GM21786 (cell line): Measurements from ENCODE around the gene ESPNL.
A peak's percentile ranks its signal among the peaks of the same experiment; 100 is the strongest.
"Not testable (repeated sequence)": the region's sequence is repeated elsewhere in the genome, so short reads cannot be mapped to it uniquely, and the experiment has no call there.

ENCODE experiments used
- ATAC-seq: cut with Tn5 transposase; IDR thresholded peaks from one replicate; pipeline ENCODE4 v1.9.1; 2021; ENCODE audit not compliant: unreplicated experiment

ESPNL gene

DNA sequence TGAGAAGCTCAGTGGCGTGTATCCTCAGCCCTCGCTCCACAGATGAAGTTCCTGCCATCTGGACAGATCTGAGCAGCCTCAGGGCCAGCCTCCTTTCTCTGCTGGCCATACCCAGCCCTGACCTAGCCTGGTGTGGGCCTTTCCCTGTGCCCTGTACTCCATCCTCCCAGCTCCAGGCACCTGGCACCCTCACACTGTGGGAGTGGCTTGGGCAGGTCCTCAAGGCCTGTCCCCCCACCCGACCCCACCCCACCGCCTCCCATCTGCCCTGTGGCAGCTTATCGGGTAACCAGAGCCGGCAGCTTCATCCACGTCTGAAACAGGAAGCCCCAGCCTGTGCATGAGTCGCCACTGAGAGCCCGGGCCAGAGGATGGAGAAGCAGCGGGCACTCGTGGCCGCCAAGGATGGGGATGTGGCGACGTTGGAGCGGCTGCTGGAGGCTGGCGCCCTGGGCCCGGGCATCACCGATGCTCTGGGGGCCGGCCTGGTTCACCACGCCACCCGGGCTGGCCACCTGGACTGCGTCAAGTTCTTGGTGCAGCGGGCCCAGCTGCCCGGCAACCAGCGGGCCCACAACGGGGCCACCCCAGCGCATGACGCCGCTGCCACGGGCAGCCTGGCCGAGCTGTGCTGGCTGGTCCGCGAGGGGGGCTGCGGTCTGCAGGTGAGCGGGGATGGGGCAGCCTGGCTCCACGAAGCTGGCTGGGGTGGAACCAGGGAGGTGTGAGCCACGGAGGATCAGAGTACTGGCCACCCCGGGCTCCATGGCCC is at the start of gene ESPNL:
Gene ESPNL, plus strand, starts transcription at position 292 of the 772 bp plus-strand sequence. Its CDS starts 80 bp downstream, at position 372.
- ATAC-seq, result no peak

- no peak for ATAC-seq
Observed at GRCh38 chr2:238053191-238053776, 46.9 kb upstream of the ESPNL start.

DNA sequence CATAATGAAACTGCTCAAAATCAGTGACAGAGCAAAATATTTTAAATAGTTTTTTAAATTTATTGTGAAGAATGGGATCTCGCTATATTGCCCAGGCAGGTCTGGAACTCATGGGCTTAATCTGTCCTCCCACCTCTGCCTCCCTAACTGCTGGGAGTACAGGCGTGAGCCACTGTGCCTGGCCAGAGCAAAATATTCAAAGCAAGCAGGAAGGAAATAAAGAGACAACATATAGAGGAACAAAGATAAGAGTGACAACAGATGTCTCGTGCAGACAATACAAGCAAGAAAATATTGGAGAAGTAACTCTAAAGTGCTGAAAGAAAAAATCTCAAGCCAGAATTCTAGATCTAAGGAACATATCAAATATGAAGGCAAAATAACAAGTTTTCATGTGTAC is 44.3 kb upstream of the ESPNL start:
- no peak for ATAC-seq

GRCh38 chr2:238057696-238058575 is 42.2 kb upstream of the ESPNL start:
- not testable (repeated sequence) for ATAC-seq

DNA sequence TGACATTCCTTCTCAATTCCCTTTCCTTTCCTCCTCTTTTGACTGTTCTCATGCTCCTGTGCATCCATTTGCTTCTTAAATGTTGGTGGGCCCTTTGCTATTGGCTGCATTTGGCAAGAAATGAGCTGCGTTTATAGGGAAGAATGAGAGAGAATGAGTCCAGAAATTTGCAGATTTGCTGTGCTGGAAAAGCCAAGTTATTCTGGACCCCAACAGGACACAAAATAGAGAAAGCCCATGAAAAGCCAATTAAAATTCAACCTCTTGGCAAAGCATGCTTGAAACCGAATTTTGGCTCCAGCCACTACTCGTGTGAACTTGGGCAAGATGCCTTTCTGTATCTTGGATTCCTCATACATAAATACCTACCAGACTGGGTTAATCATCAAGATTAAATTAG is 40.6 kb upstream of the ESPNL start:
- ATAC-seq, result no peak

- no peak for ATAC-seq
Observed at GRCh38 chr2:238060096-238060541, 40.0 kb upstream of the ESPNL start.

DNA sequence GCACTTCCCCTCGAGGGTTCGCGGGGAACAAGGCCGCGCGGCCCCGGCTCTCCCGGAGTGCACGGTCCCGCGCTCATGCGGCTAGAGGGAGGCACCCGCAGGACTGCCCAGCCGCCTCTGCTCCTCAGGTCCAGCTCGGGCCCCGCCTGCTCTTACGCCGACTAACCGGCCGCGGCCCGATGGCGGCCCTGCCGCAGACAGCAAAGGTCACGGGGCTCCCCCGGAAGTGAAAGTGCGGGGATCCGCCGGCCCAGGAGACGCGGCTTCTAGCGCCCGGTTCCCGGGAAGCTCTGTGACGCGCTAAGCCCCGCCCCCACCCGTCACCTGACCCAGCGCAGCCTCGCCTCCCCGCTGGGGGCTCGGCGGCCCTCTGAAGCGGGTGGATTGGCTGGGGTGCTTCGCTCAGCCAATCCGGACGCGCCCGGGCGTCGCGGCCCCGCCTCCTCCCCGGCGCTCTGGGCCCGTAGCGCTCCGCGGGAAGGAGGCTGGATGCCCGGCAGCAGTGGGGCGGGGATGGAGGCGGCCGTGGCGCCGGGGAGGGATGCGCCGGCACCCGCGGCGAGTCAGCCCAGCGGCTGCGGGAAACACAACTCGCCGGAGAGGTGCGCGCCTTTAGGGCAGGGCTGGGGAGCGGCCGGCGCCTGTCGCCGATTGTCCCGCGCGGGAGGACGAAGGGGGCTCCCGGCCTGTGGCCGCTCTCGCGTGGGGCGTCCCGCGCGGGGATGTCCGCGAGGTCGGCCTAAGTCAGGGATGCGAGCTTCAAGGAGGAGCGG is 39.4 kb upstream of the ESPNL start, which contains the start of gene SCLY:
Gene SCLY, plus strand, starts transcription at position 460 of the 773 bp plus-strand sequence. Its CDS starts 54 bp downstream, at position 514.
- peak; percentile 93 for ATAC-seq

GRCh38 chr2:238061315-238062202 is 38.6 kb upstream of the ESPNL start:
- peak; percentile 6 for ATAC-seq

DNA sequence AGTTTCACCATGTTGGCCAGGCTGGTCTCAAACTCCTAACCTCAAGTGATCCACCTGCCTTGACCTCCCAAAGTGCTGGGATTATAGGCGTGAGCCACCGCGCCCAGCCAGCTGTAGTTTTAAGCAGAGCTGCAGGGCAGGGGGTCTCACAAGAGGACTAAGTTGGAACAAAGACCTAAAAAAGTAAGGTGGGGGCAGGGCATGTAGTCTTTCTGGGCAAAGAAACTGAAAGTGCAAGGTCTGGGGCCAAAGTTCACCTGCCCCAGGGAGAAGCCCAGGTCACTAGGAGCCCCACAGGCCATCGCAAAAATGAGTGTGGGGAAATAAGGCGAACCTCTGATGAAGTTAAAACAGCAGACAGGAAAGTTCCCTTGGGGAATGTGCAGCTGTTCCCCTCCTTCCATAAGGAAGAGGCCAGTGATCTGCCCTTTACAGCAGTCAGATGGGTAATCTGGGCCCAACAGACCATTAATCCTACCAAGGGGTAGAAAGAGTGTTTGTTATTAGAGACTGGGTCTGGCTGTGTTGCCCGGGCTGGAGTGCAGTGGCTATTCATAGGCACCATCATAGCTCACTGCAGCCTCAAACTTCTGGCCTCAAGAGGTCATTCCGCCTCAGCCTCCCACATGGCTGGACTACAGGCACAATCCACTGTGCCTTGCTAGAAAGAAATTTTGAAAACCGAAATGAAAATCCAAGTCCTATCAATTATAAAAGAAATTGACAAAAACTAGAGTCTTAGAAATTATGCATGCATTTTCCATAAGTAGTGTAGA is 36.5 kb upstream of the ESPNL start:
- no peak for ATAC-seq

DNA sequence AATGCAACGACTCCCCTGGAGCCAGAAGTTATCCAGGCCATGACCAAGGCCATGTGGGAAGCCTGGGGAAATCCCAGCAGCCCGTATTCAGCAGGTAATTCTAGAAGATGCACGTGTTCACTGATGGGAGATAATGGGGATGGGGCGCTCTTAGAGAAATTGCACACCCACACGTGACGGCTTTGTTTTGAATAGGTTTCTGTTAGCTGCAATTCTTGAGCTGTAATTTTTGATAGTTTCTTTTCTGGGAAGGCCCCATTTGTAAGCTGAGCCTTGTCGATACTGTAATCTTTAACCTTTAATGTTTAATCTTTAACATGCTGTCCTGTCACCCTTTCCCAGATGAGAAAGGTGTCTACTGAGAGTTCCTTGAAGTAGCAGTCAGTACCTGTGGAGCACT is 35.8 kb upstream of the ESPNL start:
- ATAC-seq, result no peak

- no peak for ATAC-seq
Observed at GRCh38 chr2:238065071-238065846, 34.9 kb upstream of the ESPNL start.

DNA sequence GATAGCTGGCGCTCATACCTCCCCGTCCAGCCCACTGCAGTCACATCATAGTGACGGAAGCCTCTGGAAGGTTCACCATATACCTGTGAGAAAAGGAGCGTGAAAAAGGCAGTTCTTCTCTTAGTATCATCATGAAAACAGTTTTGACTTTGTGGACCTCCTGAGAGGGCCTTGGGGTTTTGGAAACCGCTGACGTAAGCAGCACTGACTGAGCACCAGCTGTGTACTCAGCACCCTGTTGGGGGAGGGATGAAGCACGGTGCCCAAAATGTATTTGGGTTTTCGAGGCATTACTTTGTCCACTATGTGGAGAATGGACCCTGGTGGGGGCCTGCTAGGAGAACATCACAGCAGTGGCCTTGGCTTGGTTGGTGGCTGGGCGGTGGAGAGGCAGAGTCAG is 33.9 kb upstream of the ESPNL start:
- ATAC-seq, result no peak

DNA sequence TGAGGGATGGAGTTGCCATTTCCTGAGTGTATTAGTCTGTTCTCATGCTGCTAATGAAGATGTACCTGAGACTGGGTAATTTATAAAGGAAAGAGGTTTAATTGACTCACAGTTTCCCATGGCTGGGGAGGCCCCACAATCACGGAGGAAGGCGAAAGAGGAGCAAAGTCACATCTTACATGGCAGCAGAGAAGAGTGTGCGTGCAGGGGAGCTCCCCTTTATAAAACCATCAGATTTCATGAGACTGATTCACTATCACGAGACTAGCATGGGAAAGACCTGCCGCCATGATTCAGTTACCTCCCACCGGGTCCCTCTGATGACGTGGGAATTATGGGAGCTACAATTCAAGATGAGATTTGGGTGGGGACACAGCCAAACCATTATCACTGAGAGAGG is 33.4 kb upstream of the ESPNL start:
- ATAC-seq, result not testable (repeated sequence)

DNA sequence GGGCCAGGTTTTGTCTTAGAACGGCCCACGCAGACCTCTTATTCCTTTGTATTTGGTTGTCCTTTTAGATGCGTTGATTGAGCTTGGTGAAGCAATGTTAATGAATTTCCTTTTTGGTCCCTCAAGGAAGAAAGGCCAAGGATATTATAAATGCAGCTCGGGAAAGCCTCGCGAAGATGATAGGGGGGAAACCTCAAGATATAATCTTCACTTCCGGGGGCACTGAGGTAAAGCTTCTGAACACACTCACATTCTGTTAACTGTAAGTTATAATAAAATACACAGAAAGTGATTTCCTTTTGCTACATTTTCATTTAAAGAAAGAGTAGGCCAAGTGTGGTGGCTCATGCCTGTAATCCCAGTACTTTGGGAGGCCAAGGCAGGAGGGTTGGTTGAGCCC is 32.2 kb upstream of the ESPNL start:
- ATAC-seq, result no peak

- ATAC-seq, result no peak
Observed at GRCh38 chr2:238069021-238069709, 31.0 kb upstream of the ESPNL start.

- no peak for ATAC-seq
Observed at GRCh38 chr2:238069877-238070276, 30.3 kb upstream of the ESPNL start.

DNA sequence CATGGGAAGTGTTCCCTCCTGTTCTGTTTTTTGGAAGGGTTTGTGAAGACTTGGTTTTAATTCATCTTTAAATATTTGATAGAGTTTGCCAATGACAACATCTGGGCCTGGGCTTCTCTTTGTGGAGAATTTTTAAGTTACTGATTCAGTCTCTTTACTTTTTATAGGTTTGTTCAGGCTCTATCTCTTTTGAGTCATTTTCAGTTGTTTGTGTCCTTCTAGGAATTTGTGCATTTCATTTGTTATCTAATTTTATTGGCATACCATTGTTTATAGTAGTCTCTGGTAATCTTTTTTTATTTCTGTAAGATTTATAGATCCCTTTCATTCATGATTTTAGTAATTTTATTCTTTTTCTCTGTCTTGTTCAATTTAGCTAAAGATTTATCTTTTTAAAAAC is 24.7 kb upstream of the ESPNL start:
- ATAC-seq, result no peak

GRCh38 chr2:238077292-238077691 is 22.8 kb upstream of the ESPNL start:
- no peak for ATAC-seq
